OCI-LY1 (cell line): ENCODE data around the gene FAH.

ENCODE experiments used
- H2AFZ ChIP-seq: fragments of 200-600 bp; sonication (generic), shearing (Covaris generic); 2 replicates; pipeline ENCODE4 v1.6.0; 2014; ENCODE audit warnings: antibody characterized with exemption, mild to moderate bottlenecking, low read length
- H3F3A ChIP-seq: fragments of 200-600 bp; sonication (generic), shearing (Covaris generic); 2 replicates; pipeline ENCODE4 v1.6.0; 2014; ENCODE audit warnings: mild to moderate bottlenecking, antibody characterized with exemption, low read length, moderate library complexity; ENCODE audit not compliant: insufficient read depth
- H3K27ac ChIP-seq: fragments of 200-600 bp; sonication (generic); 2 replicates; pipeline ENCODE4 v1.5.1; 2014; ENCODE audit warnings: low read length, mixed run types, mild to moderate bottlenecking, low read depth; ENCODE audit not compliant: poor library complexity, severe bottlenecking
- H3K27me3 ChIP-seq: fragments of 200-600 bp; sonication (generic); 2 replicates; pipeline ENCODE4 v1.6.0; 2014; ENCODE audit warnings: antibody characterized with exemption, mild to moderate bottlenecking, low read length, moderate library complexity; ENCODE audit not compliant: insufficient read depth
- H3K36me3 ChIP-seq: fragments of 200-600 bp; sonication (generic); 2 replicates; pipeline ENCODE4 v1.6.1; 2014; ENCODE audit warnings: mild to moderate bottlenecking, antibody characterized with exemption, low read length, moderate library complexity, mixed read lengths; ENCODE audit not compliant: insufficient read depth
- H3K4me1 ChIP-seq: fragments of 200-600 bp; sonication (generic); 2 replicates; pipeline ENCODE4 v1.5.1; 2014; ENCODE audit warnings: mild to moderate bottlenecking, low read length, moderate library complexity; ENCODE audit not compliant: insufficient read depth, severe bottlenecking
- H3K4me2 ChIP-seq: fragments of 200-600 bp; sonication (generic), shearing (Covaris generic); 2 replicates; pipeline ENCODE4 v1.6.1; 2014; ENCODE audit warnings: low read length
- H3K4me3 ChIP-seq: fragments of 200-600 bp; sonication (generic); 2 replicates; pipeline ENCODE4 v1.5.1; 2014; ENCODE audit warnings: low read length, low read depth, mild to moderate bottlenecking, mixed read lengths; ENCODE audit not compliant: poor library complexity, severe bottlenecking
- H3K79me2 ChIP-seq: fragments of 200-600 bp; shearing (Covaris generic); 2 replicates; pipeline ENCODE4 v1.6.1; 2016; ENCODE audit warnings: mixed run types, low read length, mixed read lengths; ENCODE audit not compliant: insufficient read depth
- H3K9ac ChIP-seq: fragments of 200-600 bp; sonication (generic), shearing (Covaris generic); 2 replicates; pipeline ENCODE4 v1.6.1; 2014; ENCODE audit warnings: mild to moderate bottlenecking, low read length, mixed read lengths
- H3K9me2 ChIP-seq: fragments of 200-600 bp; sonication (generic), shearing (Covaris generic); 2 replicates; pipeline ENCODE4 v1.6.1; 2014; ENCODE audit warnings: low read depth, mild to moderate bottlenecking, low read length, mixed read lengths
- H3K9me3 ChIP-seq: fragments of 200-600 bp; shearing (Covaris generic); 2 replicates; pipeline ENCODE4 v1.6.1; 2014; ENCODE audit warnings: low read length, mixed read lengths
- H4K20me1 ChIP-seq: fragments of 200-600 bp; sonication (generic), shearing (Covaris generic); 2 replicates; pipeline ENCODE4 v1.6.0; 2016; ENCODE audit warnings: mild to moderate bottlenecking, low read length; ENCODE audit not compliant: insufficient read depth
- EZH2 ChIP-seq: fragments of 200-600 bp; sonication (generic), shearing (Covaris generic); IDR thresholded peaks from 2 replicates; pipeline ENCODE4 v1.8.0; 2017; ENCODE audit warnings: borderline replicate concordance, mixed run types, mild to moderate bottlenecking, antibody characterized with exemption, low read length, moderate library complexity, mixed read lengths
- TF ChIP-seq, protein P1 (sequence below): fragments of 200-600 bp; sonication (generic), shearing (Covaris generic); IDR thresholded peaks from 2 replicates; pipeline ENCODE4 v1.5.1; 2017; ENCODE audit warnings: mild to moderate bottlenecking, antibody characterized with exemption, low read length, moderate library complexity, mixed read lengths

Gene FAH

DNA sequence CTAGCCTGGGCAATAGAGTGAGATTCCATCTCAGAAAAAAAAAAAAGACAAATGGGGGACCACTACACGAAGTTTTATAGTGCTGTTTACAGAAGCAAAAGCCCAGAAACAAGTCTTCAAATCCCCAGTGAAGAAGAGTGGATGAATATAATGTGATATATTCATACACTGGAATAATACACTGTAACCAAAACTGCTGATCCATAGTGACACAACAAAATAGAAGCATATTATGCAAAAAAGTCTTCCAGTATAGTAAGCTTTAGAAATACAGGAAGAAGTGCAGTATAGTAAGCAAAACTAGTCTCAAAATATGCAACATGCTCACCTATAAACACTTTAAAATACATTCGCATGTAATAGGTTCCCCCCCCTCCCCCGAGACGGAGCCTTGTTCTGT, 11.9 kb upstream of the FAH start:
- H3K9ac ChIP-seq, result no peak overlapping the region
- H3K4me2 ChIP-seq, result no peak overlapping the region
- H2AFZ ChIP-seq, result no peak overlapping the region
- no peak for TF ChIP-seq EZH2
- TF ChIP-seq, protein P1, sequence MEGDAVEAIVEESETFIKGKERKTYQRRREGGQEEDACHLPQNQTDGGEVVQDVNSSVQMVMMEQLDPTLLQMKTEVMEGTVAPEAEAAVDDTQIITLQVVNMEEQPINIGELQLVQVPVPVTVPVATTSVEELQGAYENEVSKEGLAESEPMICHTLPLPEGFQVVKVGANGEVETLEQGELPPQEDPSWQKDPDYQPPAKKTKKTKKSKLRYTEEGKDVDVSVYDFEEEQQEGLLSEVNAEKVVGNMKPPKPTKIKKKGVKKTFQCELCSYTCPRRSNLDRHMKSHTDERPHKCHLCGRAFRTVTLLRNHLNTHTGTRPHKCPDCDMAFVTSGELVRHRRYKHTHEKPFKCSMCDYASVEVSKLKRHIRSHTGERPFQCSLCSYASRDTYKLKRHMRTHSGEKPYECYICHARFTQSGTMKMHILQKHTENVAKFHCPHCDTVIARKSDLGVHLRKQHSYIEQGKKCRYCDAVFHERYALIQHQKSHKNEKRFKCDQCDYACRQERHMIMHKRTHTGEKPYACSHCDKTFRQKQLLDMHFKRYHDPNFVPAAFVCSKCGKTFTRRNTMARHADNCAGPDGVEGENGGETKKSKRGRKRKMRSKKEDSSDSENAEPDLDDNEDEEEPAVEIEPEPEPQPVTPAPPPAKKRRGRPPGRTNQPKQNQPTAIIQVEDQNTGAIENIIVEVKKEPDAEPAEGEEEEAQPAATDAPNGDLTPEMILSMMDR, result no peak
- no peaks in the 10 kb centered on the region for H3F3A ChIP-seq
- H3K36me3 ChIP-seq, result peaks cover 34% of the 10 kb centered on the region
- H4K20me1 ChIP-seq, result no peaks in the 10 kb centered on the region
- H3K9me2 ChIP-seq, result no peaks in the 10 kb centered on the region
- H3K4me1 ChIP-seq, result no peaks in the 10 kb centered on the region
- H3K4me3 ChIP-seq, result no peak overlapping the region
- H3K9me3 ChIP-seq, result no peaks in the 10 kb centered on the region
- H3K27me3 ChIP-seq, result no peaks in the 10 kb centered on the region
- no peak overlapping the region for H3K27ac ChIP-seq
- H3K79me2 ChIP-seq, result no peaks in the 10 kb centered on the region

DNA sequence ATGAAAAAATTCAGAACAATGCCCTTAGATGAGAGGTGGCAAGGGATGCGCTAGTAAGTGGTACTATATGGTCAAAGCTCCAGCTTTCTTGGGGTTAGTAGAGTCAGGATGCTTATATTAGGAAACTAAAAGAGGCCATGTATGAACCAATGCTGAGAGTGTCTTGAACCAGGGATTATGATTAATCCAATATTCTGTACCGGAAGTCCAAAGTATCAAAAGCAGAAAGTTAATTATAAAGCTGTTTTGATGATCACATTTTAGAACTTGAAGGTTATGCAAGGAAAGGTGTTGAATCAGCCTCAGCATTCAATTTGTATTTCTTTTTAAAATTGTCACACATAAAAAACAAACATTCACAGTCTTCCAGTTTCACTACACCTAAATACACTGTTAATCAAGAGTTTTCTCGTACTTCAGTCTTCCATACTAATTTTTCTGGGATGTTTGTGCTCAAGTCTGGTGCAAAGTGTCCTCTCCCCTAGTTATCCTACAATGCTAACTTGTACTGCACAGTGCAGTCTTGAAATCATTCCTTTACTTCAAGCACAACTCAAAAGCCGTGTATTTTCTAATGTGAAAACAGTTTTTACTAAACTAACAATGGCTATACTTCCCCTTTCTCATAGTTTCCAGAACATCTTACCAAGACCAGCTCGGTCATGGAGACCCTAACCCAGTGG, 10.7 kb upstream of the FAH start:
- Histone ChIP-seq H3K27ac (no peak overlapping the region), H3K36me3 (peaks cover 25% of the 10 kb centered on the region), H3K79me2 (no peaks in the 10 kb centered on the region), H3K4me3 (no peak overlapping the region), H3K27me3 (no peaks in the 10 kb centered on the region), H3K9ac (no peak overlapping the region), H3K9me3 (no peaks in the 10 kb centered on the region), H3K4me2 (no peak overlapping the region), H3K4me1 (no peaks in the 10 kb centered on the region), H2AFZ (no peak overlapping the region), H4K20me1 (no peaks in the 10 kb centered on the region), H3F3A (no peaks in the 10 kb centered on the region), H3K9me2 (no peaks in the 10 kb centered on the region)
- TF ChIP-seq, protein P1, result no peak

DNA sequence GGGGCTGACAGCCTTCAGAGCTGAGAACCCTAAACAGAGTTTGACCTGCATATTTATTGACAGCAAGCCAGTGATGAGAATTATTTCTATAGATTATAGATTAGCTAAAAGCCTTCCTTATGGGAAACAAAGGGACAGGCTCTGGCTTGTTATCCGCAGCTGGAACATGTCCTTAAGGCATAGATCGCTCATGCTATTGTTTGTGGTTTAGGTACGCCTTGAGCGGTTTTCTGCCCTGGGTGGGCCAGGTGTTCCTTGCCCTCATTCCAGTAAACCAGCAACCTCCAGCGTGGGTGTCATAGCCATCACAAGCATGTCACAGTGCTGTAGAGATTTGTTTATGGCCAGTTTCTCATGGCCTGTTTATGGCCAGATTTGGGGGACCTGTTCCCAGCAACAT, 10.2 kb upstream of the FAH start:
- H3K36me3 ChIP-seq, result peaks cover 19% of the 10 kb centered on the region
- H3K9me3 ChIP-seq, result no peaks in the 10 kb centered on the region
- H3K4me2 ChIP-seq, result no peak overlapping the region
- H3K4me3 ChIP-seq, result no peak overlapping the region
- no peaks in the 10 kb centered on the region for H3K9me2 ChIP-seq
- TF ChIP-seq EZH2, result no peak
- TF ChIP-seq, protein P1, result no peak
- no peaks in the 10 kb centered on the region for H3F3A ChIP-seq
- H4K20me1 ChIP-seq, result no peaks in the 10 kb centered on the region
- H3K27ac ChIP-seq, result no peak overlapping the region
- no peaks in the 10 kb centered on the region for H3K4me1 ChIP-seq
- H3K9ac ChIP-seq, result no peak overlapping the region
- H3K27me3 ChIP-seq, result no peaks in the 10 kb centered on the region
- no peak overlapping the region for H2AFZ ChIP-seq
- H3K79me2 ChIP-seq, result no peaks in the 10 kb centered on the region
